Suprapubic skin (tissue), 4 donors: ENCODE results near the gene ANKRD42. TPM values are rescaled to one million over a fixed set of nuclear protein-coding genes. Genes with fewer than 3 reads are reported as not detected.

ENCODE experiments used
- DNase-seq, 2 donors: peaks; one replicate each; pipeline ENCODE4 v3.0.0-alpha.2; 2019; ENCODE audit warnings: low spot score in 2 of 2
- H3K27ac ChIP-seq: fragments of 200-600 bp; sonication (generic); one replicate; pipeline ENCODE4 v1.5.1; 2019
- H3K27me3 ChIP-seq: fragments of 200-600 bp; sonication (generic); one replicate; pipeline ENCODE4 v1.5.1; 2019
- H3K36me3 ChIP-seq: fragments of 200-600 bp; sonication (generic); one replicate; pipeline ENCODE4 v1.5.1; 2019
- H3K4me1 ChIP-seq: fragments of 200-600 bp; sonication (generic); one replicate; pipeline ENCODE4 v1.5.1; 2019
- H3K4me3 ChIP-seq: fragments of 200-600 bp; sonication (generic); one replicate; pipeline ENCODE4 v1.5.1; 2019; ENCODE audit warnings: mild to moderate bottlenecking
- H3K9me3 ChIP-seq: fragments of 200-600 bp; sonication (generic); one replicate; pipeline ENCODE4 v1.5.1; 2019
- EP300 ChIP-seq: sonication (generic); formaldehyde crosslinking; IDR thresholded peaks from one replicate; pipeline ENCODE4 v1.6.1; 2017; ENCODE audit warnings: antibody characterized with exemption
- POLR2A ChIP-seq, 2 donors: fragments of 450-650 bp; IDR thresholded peaks; one replicate each; pipeline ENCODE4 v1.6.1; 2017; ENCODE audit warnings: antibody characterized with exemption in 2 of 2, mild to moderate bottlenecking in 2 of 2, moderate library complexity in 2 of 2
- POLR2AphosphoS5 ChIP-seq, 3 donors: sonication (generic); formaldehyde crosslinking; IDR thresholded peaks; one replicate each; pipeline ENCODE4 v1.6.1; 2017; ENCODE audit warnings: antibody characterized with exemption in 3 of 3
- WGBS: methylation state at CpG from one replicate; pipeline ENCODE4 v1.1.5; 2018; 5-methylcytosine and 5-hydroxymethylcytosine counted together
- total RNA-seq, 4 donors: library from RNA; depleted of rRNA; stranded (reverse); fragments of >200 nt; gene quantifications; one replicate each; pipeline ENCODE4 v1.1.0, GENCODE V29; 2016
- TF ChIP-seq, protein P1 (sequence below), 2 donors: fragments of 200-600 bp in 1 of 2; fragments of 450-650 bp in 1 of 2; sonication (generic) in 1 of 2; IDR thresholded peaks; one replicate each; pipeline ENCODE4 v1.5.1; 2016 to 2019; ENCODE audit warnings: antibody characterized with exemption in 2 of 2, mild to moderate bottlenecking in 1 of 2, moderate library complexity in 1 of 2

ANKRD42 gene
- total RNA-seq, 4 donors from 2014 or later: 7.2 to 12.6 (median 10.5) TPM

DNA sequence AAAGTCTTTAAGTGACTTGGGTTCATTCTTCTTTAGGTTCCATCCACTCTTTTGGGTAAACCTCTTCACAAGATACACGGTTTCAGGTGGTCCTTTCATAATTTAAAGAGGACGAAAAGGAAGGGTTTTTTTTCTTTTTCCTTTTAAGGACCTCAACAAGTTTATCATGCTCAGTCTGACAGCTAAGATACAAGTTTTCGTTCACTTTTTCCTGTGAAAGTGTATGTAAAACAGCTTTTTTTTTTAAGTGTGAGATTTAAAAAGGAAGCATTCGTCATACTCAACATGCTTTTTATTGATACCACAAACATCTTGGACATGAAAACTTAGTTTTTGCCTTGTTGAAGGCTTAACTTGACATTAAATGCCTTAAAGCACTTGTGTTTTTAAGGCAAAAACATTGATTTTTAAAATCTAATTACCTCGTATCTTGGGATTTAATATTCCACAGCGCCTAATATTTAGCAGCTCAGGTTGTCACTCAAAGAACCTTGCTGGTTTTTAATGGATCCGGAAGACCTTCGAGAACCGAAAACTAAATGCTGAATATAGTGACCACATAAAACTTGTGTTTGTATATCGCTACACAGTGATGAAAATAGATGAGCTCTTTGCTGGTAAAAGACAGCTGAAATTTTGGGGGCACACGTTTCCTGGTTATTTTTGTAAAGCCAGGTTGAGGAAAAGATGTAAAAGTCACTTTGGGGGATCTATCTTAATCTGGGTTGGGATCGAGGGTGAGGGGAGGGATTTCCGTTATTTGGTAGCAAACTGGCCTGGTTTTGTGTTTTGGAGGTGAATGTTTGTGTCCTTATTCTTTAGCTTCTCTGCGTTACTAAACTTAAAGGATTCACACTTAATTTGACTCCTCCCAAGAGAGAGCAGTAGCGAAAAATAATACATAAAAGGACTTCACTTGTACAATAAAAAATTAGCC lies 34.3 kb upstream of the ANKRD42 start:
- Histone ChIP-seq H3K4me3 (peak overlapping the region; percentile 93), H3K27ac (peak overlapping the region; percentile 100), H3K9me3 (no peaks in the 10 kb centered on the region), H3K36me3 (peaks cover 2% of the 10 kb centered on the region), H3K27me3 (no peaks in the 10 kb centered on the region), H3K4me1 (peaks cover 37% of the 10 kb centered on the region)
- TF ChIP-seq POLR2AphosphoS5 (IDR thresholded peaks at IDR 0.05): no peak
- no peak for TF ChIP-seq EP300
- TF ChIP-seq POLR2A (IDR thresholded peaks at IDR 0.05): no peak
- TF ChIP-seq, protein P1, sequence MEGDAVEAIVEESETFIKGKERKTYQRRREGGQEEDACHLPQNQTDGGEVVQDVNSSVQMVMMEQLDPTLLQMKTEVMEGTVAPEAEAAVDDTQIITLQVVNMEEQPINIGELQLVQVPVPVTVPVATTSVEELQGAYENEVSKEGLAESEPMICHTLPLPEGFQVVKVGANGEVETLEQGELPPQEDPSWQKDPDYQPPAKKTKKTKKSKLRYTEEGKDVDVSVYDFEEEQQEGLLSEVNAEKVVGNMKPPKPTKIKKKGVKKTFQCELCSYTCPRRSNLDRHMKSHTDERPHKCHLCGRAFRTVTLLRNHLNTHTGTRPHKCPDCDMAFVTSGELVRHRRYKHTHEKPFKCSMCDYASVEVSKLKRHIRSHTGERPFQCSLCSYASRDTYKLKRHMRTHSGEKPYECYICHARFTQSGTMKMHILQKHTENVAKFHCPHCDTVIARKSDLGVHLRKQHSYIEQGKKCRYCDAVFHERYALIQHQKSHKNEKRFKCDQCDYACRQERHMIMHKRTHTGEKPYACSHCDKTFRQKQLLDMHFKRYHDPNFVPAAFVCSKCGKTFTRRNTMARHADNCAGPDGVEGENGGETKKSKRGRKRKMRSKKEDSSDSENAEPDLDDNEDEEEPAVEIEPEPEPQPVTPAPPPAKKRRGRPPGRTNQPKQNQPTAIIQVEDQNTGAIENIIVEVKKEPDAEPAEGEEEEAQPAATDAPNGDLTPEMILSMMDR (IDR thresholded peaks at IDR 0.05): no peak
- 6% methylated on average over 15 of the region's 15 CpGs for WGBS
- no peak for DNase-seq

DNA sequence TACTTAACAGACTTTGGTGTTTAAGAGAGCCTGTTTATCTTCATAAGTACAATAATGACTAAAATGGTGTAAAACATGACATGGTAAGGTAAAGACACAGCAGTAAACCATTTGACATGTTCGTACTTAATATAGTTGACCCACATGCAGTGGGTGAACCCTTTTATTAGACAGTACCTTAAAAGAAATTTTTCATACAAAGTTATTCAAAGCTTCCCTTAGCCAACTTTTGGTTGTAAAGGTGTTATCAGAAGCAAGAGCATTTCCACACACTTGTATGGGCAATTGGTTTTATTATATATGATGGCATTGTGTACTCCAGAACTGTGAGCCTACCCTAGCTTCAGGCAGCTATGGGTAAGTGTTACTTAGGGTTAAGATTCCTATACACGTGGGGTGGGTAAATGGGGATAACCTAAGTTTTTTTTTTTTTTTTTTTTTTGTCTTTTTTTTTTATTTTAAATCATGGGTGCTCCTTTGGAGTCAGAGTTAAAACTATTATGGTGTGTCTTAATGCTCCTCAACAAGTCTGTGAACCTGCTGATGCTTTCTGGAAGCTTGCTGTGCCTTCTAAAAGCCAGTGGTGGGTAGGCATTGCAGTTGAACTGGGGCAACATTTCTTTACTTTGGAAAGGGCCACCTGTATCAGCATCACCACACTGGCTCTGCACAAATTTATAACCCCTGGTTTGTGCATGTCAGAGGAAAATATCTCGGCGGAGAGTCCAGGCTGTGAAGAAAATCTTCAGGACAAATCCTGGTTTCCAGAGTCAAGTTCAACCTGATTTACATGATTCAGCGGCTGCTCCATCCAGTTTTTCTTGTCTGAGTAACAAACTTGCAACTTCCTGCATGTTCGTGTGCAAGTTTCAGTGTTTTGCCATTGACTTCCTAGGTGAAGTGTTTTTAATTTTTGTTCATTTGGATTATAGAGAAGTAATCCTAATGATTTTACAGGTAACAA lies 33.3 kb upstream of the ANKRD42 start:
- Histone ChIP-seq H3K9me3 (no peaks in the 10 kb centered on the region), H3K27me3 (no peaks in the 10 kb centered on the region), H3K27ac (peak overlapping the region; percentile 100), H3K4me3 (peak overlapping the region; percentile 93), H3K4me1 (peaks cover 41% of the 10 kb centered on the region), H3K36me3 (peaks cover 10% of the 10 kb centered on the region)
- WGBS: 15% methylated on average over 6 of the region's 6 CpGs
- DNase-seq: no peak
- TF ChIP-seq, protein P1 (IDR thresholded peaks at IDR 0.05): no peak
- TF ChIP-seq POLR2AphosphoS5 (IDR thresholded peaks at IDR 0.05): peak in 1 of 3 donors; percentile 44
- no peak for TF ChIP-seq EP300

DNA sequence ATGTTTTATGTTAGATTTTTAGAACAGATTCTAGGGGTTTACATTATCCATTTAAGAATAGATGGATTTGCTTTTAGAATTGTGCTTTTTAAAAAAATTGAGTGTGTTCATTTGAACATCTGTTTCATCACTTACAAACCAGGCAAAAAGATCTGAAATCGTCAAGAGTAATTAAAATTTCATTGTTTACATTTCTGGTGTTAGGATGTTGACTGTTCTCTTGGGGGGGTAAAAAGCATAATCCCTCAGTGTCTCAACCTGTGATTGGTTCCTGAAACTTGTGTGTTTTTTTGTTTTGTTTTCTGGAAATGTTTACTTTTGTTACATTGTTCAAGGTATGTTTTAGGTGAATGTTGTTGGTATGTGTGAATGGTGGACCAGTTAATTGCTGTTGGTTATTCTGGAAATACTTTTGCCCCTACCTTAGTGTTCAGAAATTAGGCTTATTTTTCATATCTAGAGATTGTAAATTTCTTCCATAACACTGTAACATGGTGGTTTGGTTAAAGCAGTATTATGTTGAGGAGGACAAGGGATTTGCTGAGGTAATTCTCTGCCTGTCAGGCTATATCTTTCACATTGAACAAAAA lies 31.8 kb upstream of the ANKRD42 start:
- no peaks in the 10 kb centered on the region for H3K27me3 ChIP-seq
- no peak for TF ChIP-seq POLR2AphosphoS5 (IDR thresholded peaks at IDR 0.05)
- no peak for TF ChIP-seq EP300
- TF ChIP-seq POLR2A (IDR thresholded peaks at IDR 0.05): no peak
- TF ChIP-seq, protein P1 (IDR thresholded peaks at IDR 0.05): no peak
- H3K9me3 ChIP-seq: no peaks in the 10 kb centered on the region
- H3K27ac ChIP-seq: no peak overlapping the region
- H3K36me3 ChIP-seq: peaks cover 25% of the 10 kb centered on the region
- H3K4me3 ChIP-seq: peak overlapping the region; percentile 93
- DNase-seq: no peak
- 19% methylated on average over 1 of the region's 1 CpG for WGBS
- peaks cover 39% of the 10 kb centered on the region for H3K4me1 ChIP-seq

DNA sequence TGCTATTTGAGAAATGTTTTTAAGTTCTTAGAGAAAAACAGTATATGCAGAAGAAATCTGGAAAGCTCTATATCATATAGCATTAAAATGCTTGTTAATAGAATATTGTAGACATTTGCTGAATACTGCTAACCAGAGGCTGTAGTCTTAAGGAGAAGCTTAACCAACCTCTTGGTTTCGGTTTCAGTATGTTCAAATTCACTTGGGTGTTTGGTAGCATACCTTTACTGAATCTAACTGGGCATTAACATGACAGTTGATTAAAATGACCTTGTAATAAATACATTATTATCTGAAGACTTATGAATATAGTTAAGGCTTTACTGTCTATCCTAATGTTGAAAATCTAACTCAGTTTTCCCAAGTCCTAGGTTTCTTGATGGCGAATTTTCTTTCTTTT lies 31.1 kb upstream of the ANKRD42 start:
- WGBS: 68% methylated on average over 2 of the region's 2 CpGs
- Histone ChIP-seq H3K27me3 (no peaks in the 10 kb centered on the region), H3K4me3 (peak overlapping the region; percentile 93), H3K4me1 (peaks cover 39% of the 10 kb centered on the region), H3K36me3 (peaks cover 31% of the 10 kb centered on the region), H3K27ac (no peak overlapping the region), H3K9me3 (no peaks in the 10 kb centered on the region)
- TF ChIP-seq EP300 (no peak), POLR2A (IDR thresholded peaks at IDR 0.05) (no peak)
- TF ChIP-seq, protein P1 (IDR thresholded peaks at IDR 0.05): no peak
- DNase-seq: no peak
